RWPE2 (cell line): ENCODE measurements around the gene GPATCH8.

ENCODE experiments used
- ATAC-seq: fragments of 200-7000 bp; cut with Tn5 transposase; 3 replicates; pipeline ENCODE4 v1.9.1; 2021; ENCODE audit warnings: low read depth
- DNase-seq: peaks from one replicate; pipeline ENCODE4 v3.0.0-alpha.2; 2020; ENCODE audit warnings: low spot score
- H3K27ac ChIP-seq: fragments of 450-650 bp; 2 replicates; pipeline ENCODE4 v1.5.1; 2017; ENCODE audit warnings: mild to moderate bottlenecking; ENCODE audit not compliant: poor library complexity, severe bottlenecking
- H3K27me3 ChIP-seq: fragments of 250-450 bp; sonication (Bioruptor Pico); 2 replicates; pipeline ENCODE4 v1.5.1; 2021; ENCODE audit warnings: mild to moderate bottlenecking, moderate library complexity; ENCODE audit not compliant: insufficient read depth, poor library complexity, severe bottlenecking
- H3K36me3 ChIP-seq: fragments of 250-450 bp; sonication (Bioruptor Pico); 2 replicates; pipeline ENCODE4 v1.5.1; 2020; ENCODE audit warnings: low read depth, mild to moderate bottlenecking, moderate library complexity
- H3K4me1 ChIP-seq: fragments of 250-450 bp; sonication (Bioruptor Pico); 2 replicates; pipeline ENCODE4 v1.5.1; 2021; ENCODE audit warnings: mild to moderate bottlenecking, moderate library complexity; ENCODE audit not compliant: insufficient read depth, poor library complexity, severe bottlenecking
- H3K4me3 ChIP-seq: fragments of 250-450 bp; sonication (Bioruptor Pico); 2 replicates; pipeline ENCODE4 v1.5.1; 2021; ENCODE audit warnings: mild to moderate bottlenecking, moderate library complexity; ENCODE audit not compliant: severe bottlenecking
- H3K9me3 ChIP-seq: fragments of 250-450 bp; sonication (Bioruptor Pico); 2 replicates; pipeline ENCODE4 v1.5.1; 2021; ENCODE audit warnings: mild to moderate bottlenecking, moderate library complexity; ENCODE audit not compliant: severe bottlenecking
- TF ChIP-seq, protein P1 (sequence below): fragments of 450-650 bp; IDR thresholded peaks from one replicate; pipeline ENCODE4 v1.5.1; 2017; ENCODE audit warnings: mild to moderate bottlenecking, moderate library complexity; ENCODE audit not compliant: poor library complexity, severe bottlenecking

GPATCH8 gene

DNA sequence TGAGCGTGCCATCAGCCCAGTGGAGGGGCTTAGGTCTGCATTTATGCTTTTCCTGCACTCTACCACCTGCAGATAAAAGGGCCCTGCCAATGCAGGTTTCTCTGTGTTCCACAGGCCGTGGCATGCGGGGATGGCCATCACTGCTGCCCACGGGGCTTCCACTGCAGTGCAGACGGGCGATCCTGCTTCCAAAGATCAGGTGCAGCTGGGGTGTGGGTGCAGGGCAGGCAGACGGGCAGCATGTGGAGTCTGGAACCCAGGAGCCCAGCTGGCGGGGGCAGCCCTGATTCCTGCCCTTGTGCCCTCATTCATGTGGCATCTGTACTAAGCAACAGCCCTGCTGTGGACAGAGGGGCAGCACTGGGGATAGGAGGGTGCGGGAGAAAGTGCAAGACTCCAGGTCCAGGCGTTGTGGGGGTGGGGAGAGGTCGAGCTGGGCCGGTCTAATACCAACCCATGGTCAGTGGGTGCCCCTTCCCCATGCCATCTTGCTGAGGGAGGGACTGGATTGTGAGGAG lies 153.6 kb downstream of the GPATCH8 start:
- H3K4me1 ChIP-seq, result peaks cover 17% of the 10 kb centered on the region
- DNase-seq, result no peak
- TF ChIP-seq, protein P1, sequence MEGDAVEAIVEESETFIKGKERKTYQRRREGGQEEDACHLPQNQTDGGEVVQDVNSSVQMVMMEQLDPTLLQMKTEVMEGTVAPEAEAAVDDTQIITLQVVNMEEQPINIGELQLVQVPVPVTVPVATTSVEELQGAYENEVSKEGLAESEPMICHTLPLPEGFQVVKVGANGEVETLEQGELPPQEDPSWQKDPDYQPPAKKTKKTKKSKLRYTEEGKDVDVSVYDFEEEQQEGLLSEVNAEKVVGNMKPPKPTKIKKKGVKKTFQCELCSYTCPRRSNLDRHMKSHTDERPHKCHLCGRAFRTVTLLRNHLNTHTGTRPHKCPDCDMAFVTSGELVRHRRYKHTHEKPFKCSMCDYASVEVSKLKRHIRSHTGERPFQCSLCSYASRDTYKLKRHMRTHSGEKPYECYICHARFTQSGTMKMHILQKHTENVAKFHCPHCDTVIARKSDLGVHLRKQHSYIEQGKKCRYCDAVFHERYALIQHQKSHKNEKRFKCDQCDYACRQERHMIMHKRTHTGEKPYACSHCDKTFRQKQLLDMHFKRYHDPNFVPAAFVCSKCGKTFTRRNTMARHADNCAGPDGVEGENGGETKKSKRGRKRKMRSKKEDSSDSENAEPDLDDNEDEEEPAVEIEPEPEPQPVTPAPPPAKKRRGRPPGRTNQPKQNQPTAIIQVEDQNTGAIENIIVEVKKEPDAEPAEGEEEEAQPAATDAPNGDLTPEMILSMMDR, result no peak
- ATAC-seq, result no peak
- peak overlapping the region; percentile 52 for H3K27ac ChIP-seq
- peaks cover 24% of the 10 kb centered on the region; the same call in 1 of the 2 replicates for H3K36me3 ChIP-seq
- H3K4me3 ChIP-seq, result no peak overlapping the region
- no peaks in the 10 kb centered on the region for H3K27me3 ChIP-seq
- no peaks in the 10 kb centered on the region for H3K9me3 ChIP-seq

DNA sequence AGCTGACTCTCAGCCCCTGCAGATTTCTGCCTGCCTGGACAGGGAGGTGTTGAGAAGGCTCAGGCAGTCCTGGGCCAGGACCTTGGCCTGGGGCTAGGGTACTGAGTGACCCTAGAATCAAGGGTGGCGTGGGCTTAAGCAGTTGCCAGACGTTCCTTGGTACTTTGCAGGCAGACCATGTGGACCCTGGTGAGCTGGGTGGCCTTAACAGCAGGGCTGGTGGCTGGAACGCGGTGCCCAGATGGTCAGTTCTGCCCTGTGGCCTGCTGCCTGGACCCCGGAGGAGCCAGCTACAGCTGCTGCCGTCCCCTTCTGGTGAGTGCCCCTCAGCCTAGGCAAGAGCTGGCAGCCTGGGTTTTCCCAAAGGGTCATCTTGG lies 154.2 kb downstream of the GPATCH8 start:
- peak overlapping the region; percentile 52 for H3K27ac ChIP-seq
- TF ChIP-seq, protein P1, result no peak
- peaks cover 19% of the 10 kb centered on the region for H3K4me1 ChIP-seq
- no peaks in the 10 kb centered on the region for H3K27me3 ChIP-seq
- ATAC-seq, result no peak
- H3K9me3 ChIP-seq, result no peaks in the 10 kb centered on the region
- DNase-seq, result no peak
- H3K36me3 ChIP-seq, result peaks cover 24% of the 10 kb centered on the region; the same call in 1 of the 2 replicates
- H3K4me3 ChIP-seq, result no peak overlapping the region

DNA sequence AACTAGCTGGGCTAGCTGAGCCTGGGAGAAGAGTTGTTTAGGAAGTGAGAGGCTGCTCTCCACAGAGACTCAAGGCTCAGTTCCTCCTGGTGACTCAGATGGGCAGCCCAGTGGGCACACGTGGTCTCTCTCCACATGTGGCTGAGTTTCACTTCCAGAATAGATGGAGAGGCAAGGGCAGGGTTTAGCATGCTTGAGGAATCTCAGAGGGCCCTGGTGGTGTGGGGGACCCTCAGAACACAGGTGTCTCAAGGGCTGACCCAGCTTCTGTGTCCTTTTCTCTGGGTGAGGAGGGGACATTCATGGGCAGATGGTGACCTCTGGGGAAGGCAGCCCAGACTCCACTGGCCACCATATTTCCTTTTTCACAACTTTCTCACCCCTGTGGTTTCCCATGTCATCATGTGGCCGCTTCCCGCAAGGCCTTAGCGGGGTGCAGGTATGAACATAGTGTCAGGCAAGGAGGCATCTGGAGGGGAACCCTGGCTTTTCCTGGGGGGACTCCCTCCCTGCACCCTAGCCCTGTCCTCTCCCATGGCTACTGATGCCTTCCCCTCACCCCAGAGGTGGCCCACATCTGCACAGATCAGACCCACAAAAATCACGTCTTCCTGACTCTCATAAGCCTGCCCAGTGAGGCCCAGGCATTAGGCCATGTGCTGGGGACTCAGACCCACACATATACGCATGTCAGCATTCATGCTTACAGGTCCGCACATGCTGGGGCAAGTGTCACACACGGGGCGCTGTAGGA lies 154.8 kb downstream of the GPATCH8 start:
- H3K4me3 ChIP-seq, result no peak overlapping the region
- no peak for DNase-seq

More for the DNA sequence above, 154.8 kb downstream of the GPATCH8 start:
- no peaks in the 10 kb centered on the region for H3K27me3 ChIP-seq
- H3K9me3 ChIP-seq, result no peaks in the 10 kb centered on the region
- peak; percentile 30; the same call in 2 of the 3 replicates for ATAC-seq
- H3K4me1 ChIP-seq, result peaks cover 19% of the 10 kb centered on the region
- peak overlapping the region; percentile 52 for H3K27ac ChIP-seq
- TF ChIP-seq, protein P1, result no peak
- peaks cover 24% of the 10 kb centered on the region; the same call in 1 of the 2 replicates for H3K36me3 ChIP-seq
